Measurements from ENCODE around the gene CALCB. TPM values are rescaled to one million over a fixed set of nuclear protein-coding genes. Genes with fewer than 3 reads are reported as not detected.

CALCB gene
- total RNA-seq, 1 experiment from 2014 or later: not detected

DNA sequence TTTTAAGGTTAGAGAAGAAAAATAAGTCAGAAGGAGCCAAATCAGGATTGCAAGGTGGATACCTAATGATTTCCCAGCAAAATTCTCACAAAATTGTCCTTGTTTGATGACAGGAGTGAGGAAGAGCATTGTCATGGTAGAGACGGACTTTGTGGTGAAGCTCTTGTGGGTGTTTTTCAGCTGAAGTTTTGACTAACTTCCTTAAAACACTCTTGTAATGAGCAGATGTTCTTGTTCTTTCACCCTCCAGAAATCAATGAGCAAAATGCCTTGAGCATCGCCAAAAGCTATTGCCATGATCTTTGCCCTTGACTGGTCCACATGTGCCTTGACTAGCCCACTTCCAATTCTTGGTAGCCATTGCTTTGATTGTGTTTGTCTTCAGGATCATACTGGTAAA is 20.0 kb downstream of the CALCB start:
- Mint-ChIP-seq H3K36me3 (ENCODE audit: insufficient read depth in 1 of 3, low read depth in 3 of 3) (no peaks in the 10 kb centered on the region), H3K4me1 (no peaks in the 10 kb centered on the region), H3K27ac (no peak overlapping the region; a peak in 1 of 7 replicates), H3K27me3 (ENCODE audit: low read depth) (no peaks in the 10 kb centered on the region), H3K9me3 (peaks cover 2% of the 10 kb centered on the region in 2 experiments; a peak in 2 of 5 replicates), H3K4me3 (no peak overlapping the region)
- H2BK5ac ChIP-seq (ENCODE audit: insufficient read length, low read length): no peak overlapping the region
- no peak overlapping the region for H2AK5ac ChIP-seq (ENCODE audit: insufficient read length, low read length)
- no peaks in the 10 kb centered on the region for H3K9me3 ChIP-seq (ENCODE audit: control insufficient read depth, low read depth, low read length)
- no peak overlapping the region for H3K9ac ChIP-seq (ENCODE audit: extremely low read depth, insufficient read length, low read length)
- no peaks in the 10 kb centered on the region for H3K79me2 ChIP-seq (ENCODE audit: insufficient read depth, low read length)
- no peaks in the 10 kb centered on the region for H3K79me1 ChIP-seq (ENCODE audit: insufficient read depth, low read depth, low read length, poor library complexity, severe bottlenecking)
- no peak overlapping the region for H3T11ph ChIP-seq (ENCODE audit: low read length)
- no peaks in the 10 kb centered on the region for H4K20me1 ChIP-seq (ENCODE audit: control insufficient read depth, insufficient read depth, insufficient read length)
- H3K27me3 ChIP-seq (ENCODE audit: insufficient read depth, low read length): no peaks in the 10 kb centered on the region
- H3K18ac ChIP-seq (ENCODE audit: insufficient read length, low read depth, low read length): no peak overlapping the region
- no peak overlapping the region for H4K91ac ChIP-seq (ENCODE audit: insufficient read length, low read depth, low read length)
- H2BK15ac ChIP-seq (ENCODE audit: low read depth, low read length): no peak overlapping the region
- no peak overlapping the region for H2BK12ac ChIP-seq (ENCODE audit: insufficient read length, low read depth, low read length)
- no peak overlapping the region for H2BK120ac ChIP-seq (ENCODE audit: low read depth, low read length, poor library complexity, severe bottlenecking)
- TF ChIP-seq, protein P1, sequence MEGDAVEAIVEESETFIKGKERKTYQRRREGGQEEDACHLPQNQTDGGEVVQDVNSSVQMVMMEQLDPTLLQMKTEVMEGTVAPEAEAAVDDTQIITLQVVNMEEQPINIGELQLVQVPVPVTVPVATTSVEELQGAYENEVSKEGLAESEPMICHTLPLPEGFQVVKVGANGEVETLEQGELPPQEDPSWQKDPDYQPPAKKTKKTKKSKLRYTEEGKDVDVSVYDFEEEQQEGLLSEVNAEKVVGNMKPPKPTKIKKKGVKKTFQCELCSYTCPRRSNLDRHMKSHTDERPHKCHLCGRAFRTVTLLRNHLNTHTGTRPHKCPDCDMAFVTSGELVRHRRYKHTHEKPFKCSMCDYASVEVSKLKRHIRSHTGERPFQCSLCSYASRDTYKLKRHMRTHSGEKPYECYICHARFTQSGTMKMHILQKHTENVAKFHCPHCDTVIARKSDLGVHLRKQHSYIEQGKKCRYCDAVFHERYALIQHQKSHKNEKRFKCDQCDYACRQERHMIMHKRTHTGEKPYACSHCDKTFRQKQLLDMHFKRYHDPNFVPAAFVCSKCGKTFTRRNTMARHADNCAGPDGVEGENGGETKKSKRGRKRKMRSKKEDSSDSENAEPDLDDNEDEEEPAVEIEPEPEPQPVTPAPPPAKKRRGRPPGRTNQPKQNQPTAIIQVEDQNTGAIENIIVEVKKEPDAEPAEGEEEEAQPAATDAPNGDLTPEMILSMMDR (conservative IDR thresholded peaks at IDR 0.05): no peak
- no peak overlapping the region for H3K56ac ChIP-seq (ENCODE audit: insufficient read length, low read depth, low read length)
- H3K23ac ChIP-seq (ENCODE audit: insufficient read length, low read depth, low read length): no peak overlapping the region
- H3K14ac ChIP-seq (ENCODE audit: insufficient read depth, low read length): no peak overlapping the region
- H3K23me2 ChIP-seq (ENCODE audit: insufficient read length, low read depth, low read length, poor library complexity, severe bottlenecking): no peaks in the 10 kb centered on the region
- DNase-seq: no peak
- H3K4me1 ChIP-seq (ENCODE audit: insufficient read depth, low read length): peaks cover 3% of the 10 kb centered on the region; the same call in 1 of the 2 replicates
- no peak overlapping the region for H4K8ac ChIP-seq (replicated peaks; ENCODE audit: insufficient read length, low read depth, low read length)
- H2BK20ac ChIP-seq (ENCODE audit: low read depth, low read length, poor library complexity, severe bottlenecking): no peak overlapping the region
- H3K4me2 ChIP-seq (ENCODE audit: insufficient read depth, insufficient read length, low read length): no peak overlapping the region
- no peak overlapping the region for H2AFZ ChIP-seq (ENCODE audit: low read length)
- no peak overlapping the region for H3K4ac ChIP-seq (ENCODE audit: low read depth, low read length)
- no peak overlapping the region for H3K27ac ChIP-seq (ENCODE audit: insufficient read length, low read depth, low read length)
- H4K5ac ChIP-seq (ENCODE audit: insufficient read length, low read depth, low read length): no peak overlapping the region
- WGBS (ENCODE audit: extremely low coverage, insufficient read length, low lambda C conversion rate): no CpG with 5 or more reads among the region's 2 CpGs
